Endothelial cell of umbilical vein (primary cell): Measurements from ENCODE around the gene REPS2. TPM values are rescaled to one million over a fixed set of nuclear protein-coding genes. Genes with fewer than 3 reads are reported as not detected.

Experiments used
- BruUV-seq: library from RNA; stranded (reverse); fragments of 400-500 nt; replicated peaks from 2 replicates; lab custom pipeline; 2021; lab: Mats Ljungman, UMichigan
- CTCF ChIA-PET: fragments of 300-600, 350-600 bp; sonication (Branson Sonifier 250); formaldehyde crosslinking; loops from one replicate; lab custom pipeline; 2021; ENCODE audit warnings: antibody characterized with exemption, inconsistent platforms; lab: Charles Lee
- POLR2A ChIA-PET: fragments of 300-600, 350-600 bp; sonication (Branson Sonifier 250); formaldehyde crosslinking; loops from one replicate; lab custom pipeline; 2021; ENCODE audit warnings: antibody characterized with exemption, inconsistent platforms; lab: Charles Lee
- DNase-seq: peaks from one replicate; pipeline ENCODE4 v3.0.0-alpha.2; 2011; ENCODE audit warnings: low read depth, low spot score
- FAIRE-seq: peaks from 2 replicates; lab custom pipeline; 2011; peaks lifted over from hg19 to GRCh38; lab: Jason Lieb, UNC
- H2AFZ ChIP-seq: 2 replicates; pipeline ENCODE4 v1.6.0; 2012; ENCODE audit warnings: low read depth, low read length, control low read depth, inconsistent platforms
- H3K27ac ChIP-seq: 2 replicates; pipeline ENCODE4 v1.5.1; 2011; ENCODE audit warnings: low read depth, mild to moderate bottlenecking, control low read depth, low read length, moderate library complexity; ENCODE audit not compliant: insufficient read depth
- H3K27me3 ChIP-seq, 2 experiments: 2 replicates each; pipeline versions ENCODE4 v1.6.0 to v1.6.1; 2011; ENCODE audit warnings: low read length in 2 of 2, mixed read lengths in 1 of 2; ENCODE audit not compliant: control insufficient read depth in 2 of 2, insufficient read depth in 2 of 2
- H3K36me3 ChIP-seq, 2 experiments: 2 replicates in 1 of 2; 3 replicates in 1 of 2; pipeline ENCODE4 v1.5.1; 2011; ENCODE audit warnings: low read length in 2 of 2, mild to moderate bottlenecking in 1 of 2, moderate library complexity in 1 of 2; ENCODE audit not compliant: control insufficient read depth in 2 of 2, insufficient read depth in 2 of 2; ENCODE audit errors: extremely low read depth in 1 of 2
- H3K4me1 ChIP-seq: 3 replicates; pipeline ENCODE4 v1.5.1; 2011; ENCODE audit warnings: mild to moderate bottlenecking, low read length; ENCODE audit not compliant: control insufficient read depth, insufficient read depth; ENCODE audit errors: extremely low read depth
- H3K4me2 ChIP-seq: 2 replicates; pipeline ENCODE4 v1.6.1; 2011; ENCODE audit warnings: low read length, control low read depth, mixed read lengths; ENCODE audit not compliant: insufficient read depth
- H3K4me3 ChIP-seq, 3 experiments: fragments of 200-600 bp in 1 of 3; sonication (generic), shearing (Covaris generic) in 1 of 3; replicated peaks in 1 of 3; 2 replicates each; pipeline ENCODE4 v1.5.1; 2011 to 2016; ENCODE audit warnings: control low read depth in 3 of 3, low read length in 3 of 3, mild to moderate bottlenecking in 2 of 3, inconsistent platforms in 1 of 3, low read depth in 1 of 3, moderate library complexity in 1 of 3; ENCODE audit not compliant: insufficient read depth in 1 of 3
- H3K79me2 ChIP-seq: 2 replicates; pipeline ENCODE4 v1.6.0; 2012; ENCODE audit warnings: low read length, inconsistent platforms; ENCODE audit not compliant: control insufficient read depth, insufficient read depth
- H3K9ac ChIP-seq: replicated peaks from 2 replicates; pipeline ENCODE3; 2011; ENCODE audit warnings: low read length, control low read depth; ENCODE audit not compliant: insufficient read depth; ENCODE audit errors: extremely low read depth
- H3K9me1 ChIP-seq: replicated peaks from 3 replicates; pipeline ENCODE4 v1.6.0; 2011; ENCODE audit warnings: mild to moderate bottlenecking, low read length; ENCODE audit not compliant: control insufficient read depth, insufficient read depth; ENCODE audit errors: extremely low read depth
- H3K9me3 ChIP-seq: replicated peaks from 2 replicates; pipeline ENCODE4 v1.5.1; 2012; ENCODE audit warnings: low read length, inconsistent platforms; ENCODE audit not compliant: control insufficient read depth, insufficient read depth
- H4K20me1 ChIP-seq: replicated peaks from 2 replicates; pipeline ENCODE3; 2011; ENCODE audit warnings: mild to moderate bottlenecking, low read length; ENCODE audit not compliant: control insufficient read depth, insufficient read depth; ENCODE audit errors: extremely low read depth
- EZH2 ChIP-seq: IDR thresholded peaks from 2 replicates; pipeline ENCODE4 v1.6.1; 2012; ENCODE audit warnings: borderline replicate concordance, low read depth, mild to moderate bottlenecking, moderate library complexity, low read length, inconsistent platforms; ENCODE audit not compliant: severe bottlenecking
- FOS ChIP-seq: IDR thresholded peaks from 2 replicates; pipeline ENCODE4 v1.6.1; 2011; ENCODE audit warnings: mild to moderate bottlenecking, low read length, moderate library complexity, borderline replicate concordance; ENCODE audit not compliant: insufficient read depth
- GATA2 ChIP-seq: IDR thresholded peaks from 2 replicates; pipeline ENCODE4 v1.7.0; 2011; ENCODE audit warnings: low read depth, mild to moderate bottlenecking, moderate library complexity, mixed read lengths, low read length; ENCODE audit not compliant: insufficient read length, insufficient read depth
- JUN ChIP-seq: IDR thresholded peaks from 2 replicates; pipeline ENCODE4 v1.6.1; 2011; ENCODE audit warnings: borderline replicate concordance, low read depth; ENCODE audit not compliant: insufficient read length, insufficient read depth
- MYC ChIP-seq: IDR thresholded peaks from one replicate; pipeline ENCODE4 v1.6.1; 2011; ENCODE audit warnings: mild to moderate bottlenecking, low read depth, low read length
- POLR2A ChIP-seq: IDR thresholded peaks from 2 replicates; pipeline ENCODE4 v1.6.1; 2012; ENCODE audit warnings: low read depth, mild to moderate bottlenecking, control low read depth, low read length
- POLR2AphosphoS5 ChIP-seq: IDR thresholded peaks from 2 replicates; pipeline ENCODE4 v1.6.1; 2012; ENCODE audit warnings: low read depth, mild to moderate bottlenecking, control low read depth, low read length, moderate library complexity; ENCODE audit not compliant: insufficient read depth
- dilution Hi-C: fragments of 300-500 bp; cut with MboI; formaldehyde crosslinking; loops from one replicate; pipeline ENCODE4 v1.15.0; 2019; ENCODE audit warnings: low sequenced_read_pairs; ENCODE audit not compliant: extremely low pct_ligation_motif_present
- intact Hi-C: fragments of 100-400 bp; cut with micrococcal nuclease; formaldehyde crosslinking; loops from one replicate; pipeline ENCODE4 v1.10.0; 2022
- polyA plus RNA-seq, 4 experiments: library from polyadenylated mRNA; depleted of rRNA in 3 of 4; stranded (reverse) in 3 of 4; unstranded in 1 of 4; fragments of >200 nt; gene quantifications; 2 replicates each; pipeline versions ENCODE4 v1.2.1 to v1.2.3, GENCODE V29; 2011 to 2012; ENCODE audit warnings: missing spikeins in 1 of 4
- total RNA-seq: library from RNA; stranded (reverse); gene quantifications from 2 replicates; pipeline ENCODE4 v1.2.3, GENCODE V29; 2021
- TF ChIP-seq, protein P1 (sequence below): IDR thresholded peaks from 2 replicates; pipeline ENCODE4 v1.6.1; 2011; ENCODE audit not compliant: insufficient read depth, insufficient read length
- TF ChIP-seq, protein P2 (sequence below), 2 donors: IDR thresholded peaks; 1 replicate in 1 of 2; 2 replicates in 1 of 2; pipeline ENCODE4 v1.5.1; 2011; ENCODE audit warnings: low read length in 2 of 2, mild to moderate bottlenecking in 2 of 2, moderate library complexity in 2 of 2, control low read depth in 1 of 2, inconsistent platforms in 1 of 2, low read depth in 1 of 2; ENCODE audit not compliant: insufficient read depth in 1 of 2; ENCODE audit errors: extremely low read depth in 1 of 2

The REPS2 gene
- total and polyA plus RNA-seq, 2 donors (not counting 3 experiments of a cell fraction or from before 2014, with no cell fraction given): 0.91 to 2.6 TPM

DNA sequence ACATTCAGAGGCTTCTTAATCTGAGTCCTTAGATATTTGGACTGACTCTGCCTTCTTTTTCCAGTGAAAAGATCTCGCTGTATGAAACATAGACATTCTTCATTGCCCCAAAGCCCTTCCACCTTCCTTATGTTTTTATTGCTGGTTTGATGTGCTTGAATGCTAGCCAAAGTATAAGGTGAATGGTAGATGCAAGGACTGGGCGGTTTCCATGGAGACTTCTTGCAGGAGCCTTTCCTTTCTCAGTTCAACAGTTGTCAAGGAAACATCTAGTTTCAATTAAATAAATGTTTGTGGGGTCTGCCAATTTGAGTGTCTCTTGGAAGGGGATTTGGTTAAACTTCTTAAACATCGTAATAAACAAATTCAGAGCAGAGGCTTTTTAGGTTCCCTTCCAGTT is 46.0 kb downstream of the REPS2 start:
- H3K4me1 ChIP-seq: no peaks in the 10 kb centered on the region
- DNase-seq (no peak), FAIRE-seq (no peak)
- no TSS peak for BruUV-seq
- H3K79me2 ChIP-seq: no peaks in the 10 kb centered on the region
- H3K36me3 ChIP-seq: no peaks in the 10 kb centered on the region
- intact Hi-C loops: no loop called here
- TF ChIP-seq GATA2: no peak
- no peak for TF ChIP-seq MYC
- TF ChIP-seq FOS: no peak
- TF ChIP-seq POLR2AphosphoS5: no peak
- no peak for TF ChIP-seq EZH2
- no peak for TF ChIP-seq POLR2A
- TF ChIP-seq, protein P1, sequence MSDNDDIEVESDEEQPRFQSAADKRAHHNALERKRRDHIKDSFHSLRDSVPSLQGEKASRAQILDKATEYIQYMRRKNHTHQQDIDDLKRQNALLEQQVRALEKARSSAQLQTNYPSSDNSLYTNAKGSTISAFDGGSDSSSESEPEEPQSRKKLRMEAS: no peak
- TF ChIP-seq, protein P2, sequence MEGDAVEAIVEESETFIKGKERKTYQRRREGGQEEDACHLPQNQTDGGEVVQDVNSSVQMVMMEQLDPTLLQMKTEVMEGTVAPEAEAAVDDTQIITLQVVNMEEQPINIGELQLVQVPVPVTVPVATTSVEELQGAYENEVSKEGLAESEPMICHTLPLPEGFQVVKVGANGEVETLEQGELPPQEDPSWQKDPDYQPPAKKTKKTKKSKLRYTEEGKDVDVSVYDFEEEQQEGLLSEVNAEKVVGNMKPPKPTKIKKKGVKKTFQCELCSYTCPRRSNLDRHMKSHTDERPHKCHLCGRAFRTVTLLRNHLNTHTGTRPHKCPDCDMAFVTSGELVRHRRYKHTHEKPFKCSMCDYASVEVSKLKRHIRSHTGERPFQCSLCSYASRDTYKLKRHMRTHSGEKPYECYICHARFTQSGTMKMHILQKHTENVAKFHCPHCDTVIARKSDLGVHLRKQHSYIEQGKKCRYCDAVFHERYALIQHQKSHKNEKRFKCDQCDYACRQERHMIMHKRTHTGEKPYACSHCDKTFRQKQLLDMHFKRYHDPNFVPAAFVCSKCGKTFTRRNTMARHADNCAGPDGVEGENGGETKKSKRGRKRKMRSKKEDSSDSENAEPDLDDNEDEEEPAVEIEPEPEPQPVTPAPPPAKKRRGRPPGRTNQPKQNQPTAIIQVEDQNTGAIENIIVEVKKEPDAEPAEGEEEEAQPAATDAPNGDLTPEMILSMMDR (IDR thresholded peaks at IDR 0.05; ENCODE audit: extremely low read depth in 1 of 2, insufficient read depth in 1 of 2, low read depth in 1 of 2, low read length in 2 of 2): no peak
- TF ChIP-seq JUN: no peak
- H3K9me1 ChIP-seq: no peaks in the 10 kb centered on the region
- H2AFZ ChIP-seq: no peak overlapping the region
- dilution Hi-C loops: no loop called here
- ChIA-PET CTCF (interaction anchor here (0.8 kb wide), 1 partner anchor 36 kb away, joined by 3 read pairs; no protein-coding TSS in a partner anchor), POLR2A (no interaction called here)
- no peak overlapping the region for H3K9ac ChIP-seq
- H3K27ac ChIP-seq: no peak overlapping the region
- H3K4me2 ChIP-seq: no peak overlapping the region
- no peaks in the 10 kb centered on the region for H3K9me3 ChIP-seq
- H4K20me1 ChIP-seq: no peaks in the 10 kb centered on the region
- no peaks in the 10 kb centered on the region for H3K27me3 ChIP-seq
- H3K4me3 ChIP-seq: no peak overlapping the region
